HepG2 (cell line): ENCODE measurements around the gene COPA. TPM values are rescaled to one million over a fixed set of nuclear protein-coding genes. Genes with fewer than 3 reads are reported as not detected.

Experiments
- ARHGAP35 ChIP-seq: sonication (generic); formaldehyde crosslinking; IDR thresholded peaks from 2 replicates; pipeline ENCODE4 v1.9.0; 2022; ENCODE audit warnings: mild to moderate bottlenecking, inconsistent platforms, moderate library complexity, missing genetic modification reagents, borderline replicate concordance
- ATF6 ChIP-seq: sonication (generic); formaldehyde crosslinking; conservative IDR thresholded peaks from 2 replicates; pipeline ENCODE4 v1.4.0; 2020; ENCODE audit warnings: missing genetic modification reagents
- CAMTA2 ChIP-seq: sonication (generic); formaldehyde crosslinking; IDR thresholded peaks from 2 replicates; pipeline ENCODE4 v1.4.0; 2020; ENCODE audit warnings: mild to moderate bottlenecking, missing genetic modification reagents, borderline replicate concordance
- DDIT3 ChIP-seq: sonication (generic); formaldehyde crosslinking; IDR thresholded peaks from 2 replicates; pipeline ENCODE4 v1.4.0; 2020; ENCODE audit warnings: mild to moderate bottlenecking, missing genetic modification reagents
- HCFC1 ChIP-seq: fragments of 150-350 bp; IDR thresholded peaks from 2 replicates; pipeline ENCODE4 v1.6.1; 2014; ENCODE audit warnings: low read depth, low read length
- HNRNPK ChIP-seq: fragments of 200-400 bp; formaldehyde crosslinking; IDR thresholded peaks from 2 replicates; pipeline ENCODE4 v1.6.1; 2018; ENCODE audit warnings: low read length, low read depth, moderate library complexity, mild to moderate bottlenecking; ENCODE audit not compliant: poor library complexity, severe bottlenecking
- IRF2 ChIP-seq: IDR thresholded peaks from 2 replicates; pipeline ENCODE4 v1.6.1; 2018; ENCODE audit warnings: missing genetic modification reagents, missing compliant biosample characterization
- KLF12 ChIP-seq: sonication (generic); formaldehyde crosslinking; IDR thresholded peaks from 2 replicates; pipeline ENCODE4 v1.4.0; 2020; ENCODE audit warnings: missing genetic modification reagents, borderline replicate concordance
- KLF6 ChIP-seq: IDR thresholded peaks from 2 replicates; pipeline ENCODE4 v1.8.0; 2016; ENCODE audit warnings: missing biosample characterization, missing genetic modification reagents
- MLLT10 ChIP-seq: sonication (generic); formaldehyde crosslinking; IDR thresholded peaks from 2 replicates; pipeline ENCODE4 v1.4.0; 2020; ENCODE audit warnings: missing genetic modification reagents
- NFKBIZ ChIP-seq: IDR thresholded peaks from 2 replicates; pipeline ENCODE4 v1.6.1; 2018; ENCODE audit warnings: missing genetic modification reagents, missing compliant biosample characterization
- NFYB ChIP-seq: sonication (generic); formaldehyde crosslinking; IDR thresholded peaks from 2 replicates; pipeline ENCODE4 v1.4.0; 2020; ENCODE audit warnings: missing genetic modification reagents
- PRPF4 ChIP-seq: fragments of 200-400 bp; formaldehyde crosslinking; IDR thresholded peaks from 2 replicates; pipeline ENCODE4 v1.6.1; 2016; ENCODE audit warnings: low read length, low read depth; ENCODE audit not compliant: poor library complexity, severe bottlenecking
- RAD21 ChIP-seq: fragments of 450-650 bp; formaldehyde crosslinking; IDR thresholded peaks from 2 replicates; pipeline ENCODE4 v1.5.0; 2020; ENCODE audit warnings: mild to moderate bottlenecking
- SRF ChIP-seq: IDR thresholded peaks from 2 replicates; pipeline ENCODE4 v1.6.1; 2011; ENCODE audit warnings: mild to moderate bottlenecking, low read depth, low read length, moderate library complexity
- USF2 ChIP-seq, 2 experiments: sonication (generic) in 1 of 2; formaldehyde crosslinking in 1 of 2; IDR thresholded peaks; 2 replicates each; pipeline versions ENCODE4 v1.5.1 to v1.6.1; 2011 to 2020; ENCODE audit warnings: borderline replicate concordance in 1 of 2, low read depth in 1 of 2, low read length in 1 of 2, mild to moderate bottlenecking in 1 of 2, missing genetic modification reagents in 1 of 2, moderate library complexity in 1 of 2
- ZEB1 ChIP-seq: IDR thresholded peaks from 2 replicates; pipeline ENCODE4 v1.6.1; 2012; ENCODE audit warnings: mild to moderate bottlenecking, low read depth, inconsistent platforms; ENCODE audit not compliant: insufficient replicate concordance
- ZNF264 ChIP-seq: sonication (generic); formaldehyde crosslinking; IDR thresholded peaks from 2 replicates; pipeline ENCODE4 v1.4.0; 2020; ENCODE audit warnings: missing genetic modification reagents
- ZNF710 ChIP-seq: sonication (generic); formaldehyde crosslinking; IDR thresholded peaks from 2 replicates; pipeline ENCODE4 v1.5.0; 2020; ENCODE audit warnings: mild to moderate bottlenecking, missing genetic modification reagents, borderline replicate concordance
- ZNF746 ChIP-seq: sonication (generic); formaldehyde crosslinking; IDR thresholded peaks from 2 replicates; pipeline ENCODE4 v1.8.0; 2022; ENCODE audit warnings: mild to moderate bottlenecking, missing genetic modification reagents
- polyA plus RNA-seq, 8 experiments: library from polyadenylated mRNA; depleted of rRNA in 3 of 8; stranded (reverse) in 7 of 8; unstranded in 1 of 8; fragments of >200 nt; fragmentation: Illumina TruSeq in 4 of 8; extraction: Trizol in 4 of 8; gene quantifications; 2 replicates each; pipeline versions ENCODE4 v1.2.1 to v1.2.3, GENCODE V29; 2011 to 2016; ENCODE audit warnings: low read depth in 4 of 8, missing spikeins in 1 of 8, mixed read lengths in 1 of 8; ENCODE audit not compliant: insufficient read depth in 1 of 8
- total RNA-seq, 5 experiments: library from RNA; depleted of rRNA; stranded (reverse); fragments of >200 nt; fragmentation: Illumina TruSeq; extraction: Trizol; gene quantifications; 2 replicates each; pipeline ENCODE4 v1.2.3, GENCODE V29; 2016; ENCODE audit warnings: low read depth in 1 of 5
- TF ChIP-seq, protein P1 (sequence below): sonication (generic); formaldehyde crosslinking; IDR thresholded peaks from 2 replicates; pipeline ENCODE4 v1.4.0; 2020; ENCODE audit warnings: missing genetic modification reagents
- TF ChIP-seq, protein P2 (sequence below): sonication (generic); formaldehyde crosslinking; IDR thresholded peaks from 2 replicates; pipeline ENCODE4 v1.4.0; 2020; ENCODE audit warnings: missing genetic modification reagents

Gene COPA
- total and polyA plus RNA-seq, 2 of the 13 experiments (the other 11 are each of a cell fraction or from before 2014, with no cell fraction given): 160 to 197 TPM

DNA sequence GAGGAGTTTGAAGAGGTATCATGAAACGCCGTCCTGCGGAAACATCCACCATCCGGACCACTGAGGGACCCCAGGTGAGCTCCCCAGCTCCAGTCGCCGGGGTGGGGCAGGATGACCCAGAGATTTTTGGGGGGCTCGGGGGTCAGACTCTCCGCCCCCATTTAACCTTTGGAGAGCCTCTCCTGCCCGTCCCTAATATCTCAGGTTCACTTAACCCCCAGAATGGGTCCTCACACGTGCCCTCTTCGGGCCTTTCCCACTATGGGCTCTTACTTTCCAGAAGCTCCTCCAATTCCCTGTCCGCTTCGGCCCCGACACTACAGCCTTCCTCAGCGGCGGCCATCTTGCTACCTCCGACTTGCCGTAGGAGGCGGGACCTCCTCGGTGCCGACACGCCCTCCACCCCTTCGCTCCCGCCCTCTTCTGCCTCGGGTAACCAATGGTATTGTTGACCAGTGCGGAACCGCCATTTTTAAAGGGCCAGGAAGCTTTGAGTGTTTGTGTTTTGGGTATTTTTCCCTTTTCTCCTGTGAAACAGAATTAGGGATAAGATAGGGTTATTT lies 58.2 kb downstream of the COPA start, which contains the start of gene PEX19 (continued):
- TF ChIP-seq USF2 (IDR thresholded peaks at IDR 0.05; ENCODE audit: low read depth, low read length): no peak
- TF ChIP-seq USF2 (CRISPR knock-in tag; IDR thresholded peaks at IDR 0.05; ENCODE audit: borderline replicate concordance): no peak
- TF ChIP-seq HCFC1: no peak
- TF ChIP-seq ZNF710 (CRISPR knock-in tag): no peak
- TF ChIP-seq HNRNPK: no peak
- no peak for TF ChIP-seq PRPF4
- TF ChIP-seq DDIT3 (CRISPR knock-in tag): no peak
- TF ChIP-seq IRF2 (CRISPR knock-in tag): peak; percentile 66; the same call in 1 of the 2 replicates
- TF ChIP-seq RAD21: no peak
- TF ChIP-seq MLLT10 (CRISPR knock-in tag): no peak
- no peak for TF ChIP-seq KLF6 (CRISPR knock-in tag)
- no peak for TF ChIP-seq KLF12 (CRISPR knock-in tag)
- TF ChIP-seq, protein P1, sequence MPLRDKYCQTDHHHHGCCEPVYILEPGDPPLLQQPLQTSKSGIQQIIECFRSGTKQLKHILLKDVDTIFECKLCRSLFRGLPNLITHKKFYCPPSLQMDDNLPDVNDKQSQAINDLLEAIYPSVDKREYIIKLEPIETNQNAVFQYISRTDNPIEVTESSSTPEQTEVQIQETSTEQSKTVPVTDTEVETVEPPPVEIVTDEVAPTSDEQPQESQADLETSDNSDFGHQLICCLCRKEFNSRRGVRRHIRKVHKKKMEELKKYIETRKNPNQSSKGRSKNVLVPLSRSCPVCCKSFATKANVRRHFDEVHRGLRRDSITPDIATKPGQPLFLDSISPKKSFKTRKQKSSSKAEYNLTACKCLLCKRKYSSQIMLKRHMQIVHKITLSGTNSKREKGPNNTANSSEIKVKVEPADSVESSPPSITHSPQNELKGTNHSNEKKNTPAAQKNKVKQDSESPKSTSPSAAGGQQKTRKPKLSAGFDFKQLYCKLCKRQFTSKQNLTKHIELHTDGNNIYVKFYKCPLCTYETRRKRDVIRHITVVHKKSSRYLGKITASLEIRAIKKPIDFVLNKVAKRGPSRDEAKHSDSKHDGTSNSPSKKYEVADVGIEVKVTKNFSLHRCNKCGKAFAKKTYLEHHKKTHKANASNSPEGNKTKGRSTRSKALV (CRISPR knock-in tag): no peak
- TF ChIP-seq, protein P2, sequence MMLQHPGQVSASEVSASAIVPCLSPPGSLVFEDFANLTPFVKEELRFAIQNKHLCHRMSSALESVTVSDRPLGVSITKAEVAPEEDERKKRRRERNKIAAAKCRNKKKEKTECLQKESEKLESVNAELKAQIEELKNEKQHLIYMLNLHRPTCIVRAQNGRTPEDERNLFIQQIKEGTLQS (CRISPR knock-in tag): no peak
- no peak for TF ChIP-seq ATF6 (CRISPR knock-in tag)
- no peak for TF ChIP-seq ZEB1
- TF ChIP-seq ARHGAP35 (CRISPR knock-in tag): no peak
- TF ChIP-seq NFYB (CRISPR knock-in tag): peak; percentile 86
- TF ChIP-seq CAMTA2 (CRISPR knock-in tag): no peak
- TF ChIP-seq ZNF746 (CRISPR knock-in tag): peak; percentile 37; the same call in 1 of the 2 replicates
- no peak for TF ChIP-seq SRF
- TF ChIP-seq NFKBIZ: no peak
- TF ChIP-seq ZNF264 (CRISPR knock-in tag): no peak
